ENCODE results near the gene BABAM1. TPM values are rescaled to one million over a fixed set of nuclear protein-coding genes. Genes with fewer than 3 reads are reported as not detected.
A peak's percentile ranks its signal among the peaks of the same experiment; 100 is the strongest.

Gene BABAM1
- total and polyA plus RNA-seq, 9 of the 15 experiments (the other 6 are each of a cell fraction or from before 2014, with no cell fraction given), result 14.7 to 160 (median 113) TPM

DNA sequence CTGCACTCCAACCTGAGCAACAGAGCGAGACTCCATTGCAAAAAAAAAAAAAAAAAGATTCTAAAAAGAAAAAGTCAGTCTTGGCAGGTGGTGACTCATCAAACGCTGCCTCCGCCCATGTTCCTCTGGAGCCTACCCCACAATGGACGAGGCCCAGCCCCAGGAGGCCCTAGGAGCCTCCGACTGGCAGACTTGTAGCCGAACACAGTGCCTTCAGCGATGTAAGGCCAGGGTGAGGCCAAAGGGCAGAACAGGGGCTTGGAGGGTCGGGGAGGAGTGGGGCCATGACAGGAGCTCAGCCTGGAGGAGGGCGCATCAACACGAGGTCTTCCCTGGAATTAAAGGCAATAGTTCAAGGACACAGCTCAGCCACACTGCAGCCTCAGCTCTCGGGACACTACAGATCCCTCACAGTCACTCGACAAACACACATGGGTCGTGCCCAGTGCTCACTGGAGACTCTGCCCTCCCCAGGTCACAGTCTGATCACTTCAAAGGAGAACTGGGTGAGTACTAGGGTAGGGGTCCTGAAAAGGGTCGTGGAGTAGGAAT, 47.0 kb upstream of the BABAM1 start (continued):
- TF ChIP-seq, protein P1, sequence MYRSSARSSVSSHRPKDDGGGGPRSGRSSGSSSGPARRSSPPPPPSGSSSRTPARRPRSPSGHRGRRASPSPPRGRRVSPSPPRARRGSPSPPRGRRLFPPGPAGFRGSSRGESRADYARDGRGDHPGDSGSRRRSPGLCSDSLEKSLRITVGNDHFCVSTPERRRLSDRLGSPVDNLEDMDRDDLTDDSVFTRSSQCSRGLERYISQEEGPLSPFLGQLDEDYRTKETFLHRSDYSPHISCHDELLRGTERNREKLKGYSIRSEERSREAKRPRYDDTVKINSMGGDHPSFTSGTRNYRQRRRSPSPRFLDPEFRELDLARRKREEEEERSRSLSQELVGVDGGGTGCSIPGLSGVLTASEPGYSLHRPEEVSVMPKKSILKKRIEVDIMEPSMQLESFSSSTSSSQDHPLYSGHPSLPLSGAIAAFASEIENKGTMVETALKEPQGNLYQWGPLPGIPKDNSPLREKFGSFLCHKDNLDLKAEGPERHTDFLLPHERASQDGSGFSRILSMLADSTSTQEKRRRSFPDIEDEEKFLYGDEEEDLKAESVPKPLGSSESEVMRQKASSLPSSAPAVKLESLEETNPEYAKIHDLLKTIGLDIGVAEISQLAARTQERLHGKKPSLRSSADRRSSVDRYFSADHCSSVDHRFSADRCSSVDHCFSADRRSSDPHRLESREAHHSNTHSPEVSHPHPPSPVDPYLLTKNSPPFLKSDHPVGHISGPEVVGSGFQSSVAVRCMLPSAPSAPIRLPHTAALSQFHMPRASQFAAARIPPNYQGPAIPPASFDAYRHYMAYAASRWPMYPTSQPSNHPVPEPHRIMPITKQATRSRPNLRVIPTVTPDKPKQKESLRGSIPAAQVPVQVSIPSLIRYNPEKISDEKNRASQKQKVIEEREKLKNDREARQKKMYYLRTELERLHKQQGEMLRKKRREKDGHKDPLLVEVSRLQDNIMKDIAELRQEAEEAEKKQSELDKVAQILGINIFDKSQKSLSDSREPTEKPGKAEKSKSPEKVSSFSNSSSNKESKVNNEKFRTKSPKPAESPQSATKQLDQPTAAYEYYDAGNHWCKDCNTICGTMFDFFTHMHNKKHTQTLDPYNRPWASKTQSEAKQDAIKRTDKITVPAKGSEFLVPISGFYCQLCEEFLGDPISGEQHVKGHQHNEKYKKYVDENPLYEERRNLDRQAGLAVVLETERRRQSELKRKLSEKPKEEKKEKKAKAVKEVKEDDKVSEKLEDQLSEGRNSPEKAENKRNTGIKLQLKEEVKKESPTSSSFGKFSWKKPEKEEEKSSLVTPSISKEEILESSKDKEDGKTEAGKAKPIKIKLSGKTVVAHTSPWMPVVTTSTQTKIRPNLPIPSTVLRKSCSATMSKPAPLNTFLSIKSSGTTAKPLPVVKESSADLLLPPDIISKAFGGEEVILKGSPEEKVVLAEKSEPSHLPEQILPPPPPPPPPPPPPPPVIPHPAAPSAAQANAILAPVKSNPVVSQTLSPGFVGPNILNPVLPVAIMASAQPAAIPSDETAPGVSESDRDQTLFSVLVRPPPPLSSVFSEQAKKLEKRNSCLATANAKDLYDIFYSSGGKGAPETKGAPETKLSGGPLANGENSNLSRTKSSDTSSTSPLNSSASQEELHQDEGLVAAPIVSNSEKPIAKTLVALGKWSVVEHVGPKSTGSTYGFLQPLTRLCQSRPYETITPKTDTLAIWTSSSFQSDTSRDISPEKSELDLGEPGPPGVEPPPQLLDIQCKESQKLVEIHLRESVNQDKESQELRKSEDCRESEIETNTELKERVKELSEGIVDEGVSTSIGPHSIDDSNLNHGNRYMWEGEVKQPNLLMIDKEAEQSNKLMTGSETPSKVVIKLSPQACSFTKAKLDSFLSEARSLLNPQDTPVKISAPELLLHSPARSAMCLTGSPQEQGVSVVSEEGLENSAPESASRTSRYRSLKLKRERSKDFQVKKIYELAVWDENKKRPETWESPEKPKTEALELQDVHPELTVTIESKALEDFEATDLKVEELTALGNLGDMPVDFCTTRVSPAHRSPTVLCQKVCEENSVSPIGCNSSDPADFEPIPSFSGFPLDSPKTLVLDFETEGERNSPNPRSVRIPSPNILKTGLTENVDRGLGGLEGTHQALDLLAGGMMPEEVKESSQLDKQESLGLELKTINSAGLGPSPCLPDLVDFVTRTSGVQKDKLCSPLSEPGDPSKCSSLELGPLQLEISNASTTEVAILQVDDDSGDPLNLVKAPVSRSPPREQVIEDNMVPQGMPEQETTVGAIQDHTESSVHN (IDR thresholded peaks at IDR 0.05; ENCODE audit: borderline replicate concordance in 1 of 2, low read depth in 1 of 2), result no peak
- no peak for TF ChIP-seq MCM7 (IDR thresholded peaks at IDR 0.05)
- TF ChIP-seq ZNF699 (CRISPR knock-in tag; IDR thresholded peaks at IDR 0.05; ENCODE audit: insufficient replicate concordance), result no peak
- TF ChIP-seq ZNF766 (CRISPR knock-in tag; conservative IDR thresholded peaks at IDR 0.05), result no peak
- peak; percentile 78 for TF ChIP-seq DPF2 (IDR thresholded peaks at IDR 0.05)
- peak; percentile 70 for TF ChIP-seq POLR2G (IDR thresholded peaks at IDR 0.05; ENCODE audit: low read depth, low read length)
- no peak for TF ChIP-seq ZKSCAN3 (CRISPR knock-in tag; IDR thresholded peaks at IDR 0.05)
- no peak for TF ChIP-seq IRF2 (CRISPR knock-in tag; IDR thresholded peaks at IDR 0.05)
- no peak for TF ChIP-seq SMARCA5 (IDR thresholded peaks at IDR 0.05)
- TF ChIP-seq NCOR1 (IDR thresholded peaks at IDR 0.05), result 0 out of 2 replicates have a peak, but pooled peaks have one; percentile 4
- no peak for TF ChIP-seq MAFF (IDR thresholded peaks at IDR 0.05; ENCODE audit: low read length)
- TF ChIP-seq, protein P2, sequence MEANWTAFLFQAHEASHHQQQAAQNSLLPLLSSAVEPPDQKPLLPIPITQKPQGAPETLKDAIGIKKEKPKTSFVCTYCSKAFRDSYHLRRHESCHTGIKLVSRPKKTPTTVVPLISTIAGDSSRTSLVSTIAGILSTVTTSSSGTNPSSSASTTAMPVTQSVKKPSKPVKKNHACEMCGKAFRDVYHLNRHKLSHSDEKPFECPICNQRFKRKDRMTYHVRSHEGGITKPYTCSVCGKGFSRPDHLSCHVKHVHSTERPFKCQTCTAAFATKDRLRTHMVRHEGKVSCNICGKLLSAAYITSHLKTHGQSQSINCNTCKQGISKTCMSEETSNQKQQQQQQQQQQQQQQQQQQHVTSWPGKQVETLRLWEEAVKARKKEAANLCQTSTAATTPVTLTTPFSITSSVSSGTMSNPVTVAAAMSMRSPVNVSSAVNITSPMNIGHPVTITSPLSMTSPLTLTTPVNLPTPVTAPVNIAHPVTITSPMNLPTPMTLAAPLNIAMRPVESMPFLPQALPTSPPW (CRISPR knock-in tag; IDR thresholded peaks at IDR 0.05), result peak; percentile 28; the same call in 1 of the 2 replicates
- TF ChIP-seq ASH1L (IDR thresholded peaks at IDR 0.05; ENCODE audit: borderline replicate concordance, low read depth, partially characterized antibody), result no peak
- TF ChIP-seq HNRNPUL1 (IDR thresholded peaks at IDR 0.05; ENCODE audit: low read length), result no peak
- TF ChIP-seq KDM1A (IDR thresholded peaks at IDR 0.05), result 0 out of 4 replicates have a peak, but pooled peaks of 1 of the 2 experiments have one; percentile 4
- TF ChIP-seq LARP7 (IDR thresholded peaks at IDR 0.05), result no peak
- no peak; the same call in 1 of the 2 replicates for TF ChIP-seq MAFK (IDR thresholded peaks at IDR 0.05; ENCODE audit: low read length)
- no peak for TF ChIP-seq SIN3A (IDR thresholded peaks at IDR 0.05; ENCODE audit: borderline replicate concordance in 2 of 2, control insufficient read depth in 1 of 2, low read depth in 2 of 2, low read length in 2 of 2)
- TF ChIP-seq, protein P3, sequence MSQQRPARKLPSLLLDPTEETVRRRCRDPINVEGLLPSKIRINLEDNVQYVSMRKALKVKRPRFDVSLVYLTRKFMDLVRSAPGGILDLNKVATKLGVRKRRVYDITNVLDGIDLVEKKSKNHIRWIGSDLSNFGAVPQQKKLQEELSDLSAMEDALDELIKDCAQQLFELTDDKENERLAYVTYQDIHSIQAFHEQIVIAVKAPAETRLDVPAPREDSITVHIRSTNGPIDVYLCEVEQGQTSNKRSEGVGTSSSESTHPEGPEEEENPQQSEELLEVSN (IDR thresholded peaks at IDR 0.05; ENCODE audit: borderline replicate concordance in 1 of 2, extremely low read depth in 1 of 2, insufficient read depth in 1 of 2, insufficient read length in 1 of 2, low read depth in 1 of 2, low read length in 1 of 2, poor library complexity in 1 of 2, severe bottlenecking in 1 of 2), result peak; percentile 23 to 44

All from K562 (cell line).